Measurements from ENCODE around the gene SOX4. TPM values are rescaled to one million over a fixed set of nuclear protein-coding genes. Genes with fewer than 3 reads are reported as not detected.

Gene SOX4
- total RNA-seq, 2 donors from 2014 or later: 95.9 to 96.7 TPM

DNA sequence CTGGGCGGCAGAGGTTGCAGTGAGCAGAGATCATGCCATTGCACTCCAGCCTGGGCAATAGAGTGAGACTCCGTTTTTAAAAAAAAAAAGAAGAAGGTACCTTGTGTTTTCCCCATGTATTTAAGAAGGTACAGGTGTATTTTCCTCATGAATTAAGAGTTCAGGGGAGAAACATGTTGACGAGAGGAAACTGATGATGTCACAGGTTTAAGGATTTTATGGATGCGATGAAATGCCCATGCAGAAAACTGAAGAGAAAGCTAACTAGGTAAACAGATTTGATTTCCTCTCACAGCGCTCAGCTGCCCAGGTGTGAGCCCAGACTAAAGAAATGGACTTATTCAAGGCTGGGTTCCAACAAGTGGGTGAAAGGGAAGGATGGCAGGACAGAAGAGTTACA lies 38.4 kb upstream of the SOX4 start:
- Histone ChIP-seq H3K36me3 (ENCODE audit: control insufficient read depth, insufficient read depth, low read length) (no peaks in the 10 kb centered on the region), H3K4me3 (ENCODE audit: low read length) (no peak overlapping the region), H3K9me3 (ENCODE audit: control insufficient read depth, low read length) (peaks cover 1% of the 10 kb centered on the region), H3K4me1 (ENCODE audit: control insufficient read depth, insufficient read depth, low read length) (no peaks in the 10 kb centered on the region), H3K9ac (ENCODE audit: extremely low read depth, low read length, poor library complexity, severe bottlenecking) (no peak overlapping the region), H3K27ac (ENCODE audit: low read depth, low read length) (no peak overlapping the region), H3K27me3 (ENCODE audit: control insufficient read depth, insufficient read depth, low read length, poor library complexity, severe bottlenecking) (no peaks in the 10 kb centered on the region)
- Mint-ChIP-seq H3K9me3 (peaks cover 12% of the 10 kb centered on the region), H3K4me1 (no peaks in the 10 kb centered on the region), H3K27ac (no peak overlapping the region), H3K27me3 (ENCODE audit: insufficient read depth) (no peaks in the 10 kb centered on the region), H3K4me3 (no peak overlapping the region), H3K36me3 (ENCODE audit: low read depth) (no peaks in the 10 kb centered on the region)
- TF ChIP-seq, protein P1, sequence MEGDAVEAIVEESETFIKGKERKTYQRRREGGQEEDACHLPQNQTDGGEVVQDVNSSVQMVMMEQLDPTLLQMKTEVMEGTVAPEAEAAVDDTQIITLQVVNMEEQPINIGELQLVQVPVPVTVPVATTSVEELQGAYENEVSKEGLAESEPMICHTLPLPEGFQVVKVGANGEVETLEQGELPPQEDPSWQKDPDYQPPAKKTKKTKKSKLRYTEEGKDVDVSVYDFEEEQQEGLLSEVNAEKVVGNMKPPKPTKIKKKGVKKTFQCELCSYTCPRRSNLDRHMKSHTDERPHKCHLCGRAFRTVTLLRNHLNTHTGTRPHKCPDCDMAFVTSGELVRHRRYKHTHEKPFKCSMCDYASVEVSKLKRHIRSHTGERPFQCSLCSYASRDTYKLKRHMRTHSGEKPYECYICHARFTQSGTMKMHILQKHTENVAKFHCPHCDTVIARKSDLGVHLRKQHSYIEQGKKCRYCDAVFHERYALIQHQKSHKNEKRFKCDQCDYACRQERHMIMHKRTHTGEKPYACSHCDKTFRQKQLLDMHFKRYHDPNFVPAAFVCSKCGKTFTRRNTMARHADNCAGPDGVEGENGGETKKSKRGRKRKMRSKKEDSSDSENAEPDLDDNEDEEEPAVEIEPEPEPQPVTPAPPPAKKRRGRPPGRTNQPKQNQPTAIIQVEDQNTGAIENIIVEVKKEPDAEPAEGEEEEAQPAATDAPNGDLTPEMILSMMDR (conservative IDR thresholded peaks at IDR 0.05): no peak
- no peak for DNase-seq
- 91 to 98% methylated on average over 5 of the region's 5 CpGs for WGBS, 2 experiments (ENCODE audit: insufficient coverage in 1 of 2, insufficient read length in 1 of 2)

- H3K4me3 Mint-ChIP-seq: no peak overlapping the region
- TF ChIP-seq, protein P1 (conservative IDR thresholded peaks at IDR 0.05): no peak
- Histone ChIP-seq H3K4me1 (ENCODE audit: control insufficient read depth, insufficient read depth, low read length) (no peaks in the 10 kb centered on the region), H3K27me3 (ENCODE audit: control insufficient read depth, insufficient read depth, low read length, poor library complexity, severe bottlenecking) (no peaks in the 10 kb centered on the region), H3K27ac (ENCODE audit: low read depth, low read length) (no peak overlapping the region), H3K36me3 (ENCODE audit: control insufficient read depth, insufficient read depth, low read length) (no peaks in the 10 kb centered on the region), H3K9ac (ENCODE audit: extremely low read depth, low read length, poor library complexity, severe bottlenecking) (no peak overlapping the region), H3K4me3 (ENCODE audit: low read length) (no peak overlapping the region), H3K9me3 (ENCODE audit: control insufficient read depth, low read length) (no peaks in the 10 kb centered on the region)
- peaks cover 3% of the 10 kb centered on the region for H3K9me3 Mint-ChIP-seq
- DNase-seq: no peak
- H3K4me1 Mint-ChIP-seq: no peaks in the 10 kb centered on the region
- 91 to 92% methylated on average over 6 of the region's 6 CpGs for WGBS, 2 experiments (ENCODE audit: insufficient coverage in 1 of 2, insufficient read length in 1 of 2)
- no peaks in the 10 kb centered on the region for H3K36me3 Mint-ChIP-seq (ENCODE audit: low read depth)
- no peaks in the 10 kb centered on the region for H3K27me3 Mint-ChIP-seq (ENCODE audit: insufficient read depth)
- no peak overlapping the region for H3K27ac Mint-ChIP-seq
These were observed 37.0 kb upstream of the SOX4 start for GRCh38 chr6:21556511-21556910.

DNA sequence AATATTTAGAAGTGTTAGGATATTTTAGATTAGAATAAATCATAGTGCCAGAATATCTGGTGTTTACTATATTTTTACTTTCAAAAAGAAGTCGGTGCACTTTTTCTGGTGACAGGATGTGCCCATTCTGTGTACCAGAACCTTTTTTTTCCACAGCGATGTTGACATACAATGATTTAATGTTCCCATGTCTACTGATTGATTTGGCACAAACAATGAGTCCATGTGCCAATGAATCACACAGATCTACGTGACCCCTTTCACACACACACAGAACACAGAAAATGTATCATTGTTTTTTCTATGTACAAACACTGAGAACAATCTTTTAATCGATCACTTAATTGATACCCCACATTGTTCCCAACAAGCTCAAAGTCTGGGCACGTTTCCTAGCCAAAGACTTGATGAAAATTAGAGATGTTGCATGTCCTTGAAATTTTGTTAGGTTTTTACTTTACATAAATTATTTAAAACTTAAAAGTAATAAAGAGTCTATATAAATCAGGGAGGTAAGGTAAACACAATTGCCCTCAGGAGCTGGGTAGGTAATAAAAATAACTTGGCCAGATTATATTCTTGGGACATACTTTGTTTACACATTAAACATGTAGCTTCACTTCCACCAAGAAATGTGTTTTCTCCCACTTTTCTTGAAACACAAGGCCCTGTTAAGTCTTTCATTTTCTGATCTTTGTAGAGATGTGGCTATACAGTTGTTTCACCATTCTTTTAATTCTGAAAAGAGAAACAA lies 36.4 kb upstream of the SOX4 start:
- Histone ChIP-seq H3K4me3 (ENCODE audit: low read length) (no peak overlapping the region), H3K36me3 (ENCODE audit: control insufficient read depth, insufficient read depth, low read length) (no peaks in the 10 kb centered on the region), H3K9me3 (ENCODE audit: control insufficient read depth, low read length) (no peaks in the 10 kb centered on the region), H3K27ac (ENCODE audit: low read depth, low read length) (no peak overlapping the region), H3K4me1 (ENCODE audit: control insufficient read depth, insufficient read depth, low read length) (no peaks in the 10 kb centered on the region), H3K27me3 (ENCODE audit: control insufficient read depth, insufficient read depth, low read length, poor library complexity, severe bottlenecking) (no peaks in the 10 kb centered on the region), H3K9ac (ENCODE audit: extremely low read depth, low read length, poor library complexity, severe bottlenecking) (no peak overlapping the region)
- 89 to 96% methylated on average over 4 to 5 of the region's 5 CpGs for WGBS, 2 experiments (ENCODE audit: insufficient coverage in 1 of 2, insufficient read length in 1 of 2)
- Mint-ChIP-seq H3K27me3 (ENCODE audit: insufficient read depth) (no peaks in the 10 kb centered on the region), H3K36me3 (ENCODE audit: low read depth) (no peaks in the 10 kb centered on the region), H3K4me3 (no peak overlapping the region), H3K9me3 (peaks cover 3% of the 10 kb centered on the region), H3K4me1 (no peaks in the 10 kb centered on the region), H3K27ac (no peak overlapping the region)
- TF ChIP-seq, protein P1 (conservative IDR thresholded peaks at IDR 0.05): no peak
- no peak for DNase-seq
